ENCODE measurements around the gene PCDHB5.
"Not testable (repeated sequence)": the region's sequence is repeated elsewhere in the genome, so short reads cannot be mapped to it uniquely, and the experiment has no call there.

DNA sequence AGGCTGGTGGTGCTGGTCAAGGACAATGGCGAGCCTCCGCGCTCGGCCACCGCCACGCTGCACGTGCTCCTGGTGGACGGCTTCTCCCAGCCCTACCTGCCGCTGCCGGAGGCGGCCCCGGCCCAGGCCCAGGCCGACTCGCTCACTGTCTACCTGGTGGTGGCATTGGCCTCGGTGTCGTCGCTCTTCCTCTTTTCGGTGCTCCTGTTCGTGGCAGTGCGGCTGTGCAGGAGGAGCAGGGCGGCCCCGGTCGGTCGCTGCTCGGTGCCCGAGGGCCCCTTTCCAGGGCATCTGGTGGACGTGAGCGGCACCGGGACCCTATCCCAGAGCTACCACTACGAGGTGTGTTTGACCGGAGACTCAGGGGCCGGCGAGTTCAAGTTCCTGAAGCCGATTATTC is 2.3 kb downstream of the PCDHB5 start:
- TF ChIP-seq, protein P1, sequence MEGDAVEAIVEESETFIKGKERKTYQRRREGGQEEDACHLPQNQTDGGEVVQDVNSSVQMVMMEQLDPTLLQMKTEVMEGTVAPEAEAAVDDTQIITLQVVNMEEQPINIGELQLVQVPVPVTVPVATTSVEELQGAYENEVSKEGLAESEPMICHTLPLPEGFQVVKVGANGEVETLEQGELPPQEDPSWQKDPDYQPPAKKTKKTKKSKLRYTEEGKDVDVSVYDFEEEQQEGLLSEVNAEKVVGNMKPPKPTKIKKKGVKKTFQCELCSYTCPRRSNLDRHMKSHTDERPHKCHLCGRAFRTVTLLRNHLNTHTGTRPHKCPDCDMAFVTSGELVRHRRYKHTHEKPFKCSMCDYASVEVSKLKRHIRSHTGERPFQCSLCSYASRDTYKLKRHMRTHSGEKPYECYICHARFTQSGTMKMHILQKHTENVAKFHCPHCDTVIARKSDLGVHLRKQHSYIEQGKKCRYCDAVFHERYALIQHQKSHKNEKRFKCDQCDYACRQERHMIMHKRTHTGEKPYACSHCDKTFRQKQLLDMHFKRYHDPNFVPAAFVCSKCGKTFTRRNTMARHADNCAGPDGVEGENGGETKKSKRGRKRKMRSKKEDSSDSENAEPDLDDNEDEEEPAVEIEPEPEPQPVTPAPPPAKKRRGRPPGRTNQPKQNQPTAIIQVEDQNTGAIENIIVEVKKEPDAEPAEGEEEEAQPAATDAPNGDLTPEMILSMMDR (conservative IDR thresholded peaks at IDR 0.05; ENCODE audit: low read depth, low read length), result not testable (repeated sequence)
- TF ChIP-seq EZH2 (IDR thresholded peaks at IDR 0.05; ENCODE audit: borderline replicate concordance, low read depth, low read length, poor library complexity, severe bottlenecking), result not testable (repeated sequence)

Data from A673 (cell line).